Measurements from ENCODE around the gene MATK.
A peak's percentile ranks its signal among the peaks of the same experiment; 100 is the strongest.

Gene MATK

GRCh38 chr19:3746371-3747056 is 39.7 kb downstream of the MATK start:
- no peak for DNase-seq (ENCODE audit: low spot score)

GRCh38 chr19:3745363-3746045 is 40.7 kb downstream of the MATK start:
- DNase-seq (ENCODE audit: low spot score): no peak

GRCh38 chr19:3743486-3743885 is 42.7 kb downstream of the MATK start:
- DNase-seq (ENCODE audit: low spot score): peak; percentile 53

- DNase-seq (ENCODE audit: low spot score): no peak
Observed at GRCh38 chr19:3740431-3740830, 45.8 kb downstream of the MATK start.

GRCh38 chr19:3738477-3739220 is 47.5 kb downstream of the MATK start:
- DNase-seq (ENCODE audit: low spot score): no peak

- DNase-seq (ENCODE audit: low spot score): no peak
Observed at GRCh38 chr19:3737487-3738205, 48.5 kb downstream of the MATK start.

- no peak for DNase-seq (ENCODE audit: low spot score)
Observed at GRCh38 chr19:3736106-3736724, 50.0 kb downstream of the MATK start.

- DNase-seq (ENCODE audit: low spot score): no peak
Observed at GRCh38 chr19:3734310-3734600, 51.9 kb downstream of the MATK start.

GRCh38 chr19:3733549-3734309 is 52.5 kb downstream of the MATK start:
- DNase-seq (ENCODE audit: low spot score): no peak

GRCh38 chr19:3732108-3732507 is 54.1 kb downstream of the MATK start:
- DNase-seq (ENCODE audit: low spot score): no peak

- DNase-seq (ENCODE audit: low spot score): no peak
Observed at GRCh38 chr19:3730457-3730958, 55.7 kb downstream of the MATK start.

Measured in AG08396 (cell line).